K562 (cell line): ENCODE results near the gene PCDH1. TPM values are rescaled to one million over a fixed set of nuclear protein-coding genes. Genes with fewer than 3 reads are reported as not detected.

Source experiments
- ATAC-seq: fragments of 200-7000 bp; cut with Tn5 transposase; 3 replicates; pipeline ENCODE4 v1.9.1; 2020; ENCODE audit warnings: moderate library complexity
- BruUV-seq: library from RNA; stranded (reverse); fragments of 400-500 nt; replicated peaks from 2 replicates; lab custom pipeline; 2021; lab: Mats Ljungman, UMichigan
- CTCF ChIA-PET: fragments of 300-600 bp; formaldehyde crosslinking; extraction: SDS; loops from one replicate; lab custom pipeline; 2021; ENCODE audit warnings: low intra/inter-chr PET ratio; lab: Yijun Ruan, JAX
- POLR2A ChIA-PET: fragments of 300-600, 350-650 bp; sonication (Branson Sonifier 250); formaldehyde crosslinking; extraction: SDS; loops from one replicate; lab custom pipeline; 2021; ENCODE audit warnings: antibody characterized with exemption, inconsistent platforms; lab: Yijun Ruan, JAX
- DNase-seq, 4 experiments: peaks; one replicate each; pipeline versions ENCODE4 v3.0.0 to v3.0.0-alpha.2; 2011 to 2018; ENCODE audit warnings: low spot score in 3 of 4, mixed read lengths in 3 of 4; ENCODE audit errors: extremely low read depth in 1 of 4
- FAIRE-seq: peaks from 2 replicates; lab custom pipeline; 2011; peaks lifted over from hg19 to GRCh38; lab: Jason Lieb, UNC
- H2AFZ ChIP-seq: 2 replicates; pipeline ENCODE4 v1.6.0; 2011; ENCODE audit warnings: low read depth, low read length, control low read depth, inconsistent platforms
- H3K27ac ChIP-seq: fragments of 200-600 bp; 3 replicates; pipeline ENCODE4 v1.8.0; 2011; ENCODE audit warnings: low read depth, mild to moderate bottlenecking, control low read depth, inconsistent platforms, low read length, moderate library complexity, mixed read lengths; ENCODE audit errors: extremely low read depth
- H3K27me3 ChIP-seq, 2 experiments: fragments of 300-600 bp in 1 of 2; 2 replicates in 1 of 2; 3 replicates in 1 of 2; pipeline versions ENCODE4 v1.6.0 to v1.8.0; 2011; ENCODE audit warnings: inconsistent platforms in 2 of 2, low read length in 2 of 2, mild to moderate bottlenecking in 1 of 2, mixed read lengths in 1 of 2, moderate library complexity in 1 of 2; ENCODE audit not compliant: control insufficient read depth in 2 of 2, insufficient read depth in 2 of 2
- H3K36me3 ChIP-seq: fragments of 300-600 bp; 3 replicates; pipeline ENCODE4 v1.8.0; 2011; ENCODE audit warnings: mild to moderate bottlenecking, low read length, inconsistent platforms; ENCODE audit not compliant: control insufficient read depth, insufficient read depth
- H3K4me1 ChIP-seq, 2 experiments: fragments of 200-600 bp in 1 of 2; replicated peaks in 1 of 2; 2 replicates in 1 of 2; 3 replicates in 1 of 2; pipeline versions ENCODE4 v1.5.1 to v1.8.0; 2011; ENCODE audit warnings: inconsistent platforms in 2 of 2, low read length in 2 of 2, mild to moderate bottlenecking in 1 of 2, mixed read lengths in 1 of 2, moderate library complexity in 1 of 2; ENCODE audit not compliant: control insufficient read depth in 2 of 2, insufficient read depth in 2 of 2
- H3K4me2 ChIP-seq: 2 replicates; pipeline ENCODE4 v1.6.1; 2011; ENCODE audit warnings: low read length, control low read depth, inconsistent platforms, mixed read lengths; ENCODE audit not compliant: insufficient read depth
- H3K4me3 ChIP-seq: fragments of 200-600 bp; sonication (generic), shearing (Covaris generic); 2 replicates; pipeline ENCODE4 v1.5.1; 2016; ENCODE audit warnings: control low read depth, inconsistent platforms
- H3K79me2 ChIP-seq: fragments of 200-600 bp; 3 replicates; pipeline ENCODE4 v1.8.0; 2011; ENCODE audit warnings: low read length, inconsistent platforms; ENCODE audit not compliant: control insufficient read depth, insufficient read depth
- H3K9ac ChIP-seq, 2 experiments: 2 replicates each; pipeline versions ENCODE4 v1.6.0 to v1.6.1; 2011; ENCODE audit warnings: low read depth in 2 of 2, low read length in 2 of 2, control low read depth in 1 of 2, inconsistent platforms in 1 of 2, mild to moderate bottlenecking in 1 of 2, mixed read lengths in 1 of 2; ENCODE audit not compliant: insufficient read depth in 1 of 2
- H3K9me1 ChIP-seq: one replicate; pipeline ENCODE4 v1.6.0; 2011; ENCODE audit warnings: inconsistent platforms, mild to moderate bottlenecking, low read length, moderate library complexity; ENCODE audit not compliant: control insufficient read depth, insufficient read depth
- H3K9me3 ChIP-seq: replicated peaks from 2 replicates; pipeline ENCODE4 v1.5.1; 2011; ENCODE audit warnings: low read depth, low read length, inconsistent platforms; ENCODE audit not compliant: control insufficient read depth, insufficient read depth
- H4K20me1 ChIP-seq: replicated peaks from 2 replicates; pipeline ENCODE4 v1.6.1; 2011; ENCODE audit warnings: low read length, inconsistent platforms, mixed read lengths; ENCODE audit not compliant: control insufficient read depth, insufficient read depth
- DIDO1 ChIP-seq: fragments of 450-650 bp; IDR thresholded peaks from 2 replicates; pipeline ENCODE4 v1.6.1; 2016; ENCODE audit warnings: low read depth, missing biosample characterization, missing genetic modification characterization
- GABPB1 ChIP-seq: sonication (generic); formaldehyde crosslinking; IDR thresholded peaks from 2 replicates; pipeline ENCODE4 v1.8.0; 2022; ENCODE audit warnings: mild to moderate bottlenecking, missing genetic modification reagents
- LCOR ChIP-seq: sonication (generic); formaldehyde crosslinking; IDR thresholded peaks from 2 replicates; pipeline ENCODE4 v1.8.0; 2022; ENCODE audit warnings: mild to moderate bottlenecking, missing genetic modification reagents
- MAFK ChIP-seq: IDR thresholded peaks from 2 replicates; pipeline ENCODE4 v1.6.1; 2011; ENCODE audit warnings: low read length, improper control_type of control experiment
- MLLT1 ChIP-seq, 2 experiments: fragments of 450-650 bp; IDR thresholded peaks; 2 replicates each; pipeline ENCODE4 v1.6.1; 2016
- POLR2G ChIP-seq: fragments of 200-400 bp; formaldehyde crosslinking; IDR thresholded peaks from 2 replicates; pipeline ENCODE4 v1.6.1; 2017; ENCODE audit warnings: low read depth, mild to moderate bottlenecking, antibody characterized with exemption, low read length, moderate library complexity
- RBM25 ChIP-seq: fragments of 200-400 bp; formaldehyde crosslinking; IDR thresholded peaks from 2 replicates; pipeline ENCODE4 v1.6.1; 2018; ENCODE audit warnings: low read length, low read depth, moderate library complexity; ENCODE audit not compliant: severe bottlenecking
- ZBTB17 ChIP-seq: fragments of 450-650 bp; formaldehyde crosslinking; IDR thresholded peaks from 2 replicates; pipeline ENCODE4 v1.4.0; 2020; ENCODE audit warnings: mild to moderate bottlenecking
- ZNF23 ChIP-seq: fragments of 250-450 bp; sonication (Bioruptor Pico); IDR thresholded peaks from 2 replicates; pipeline ENCODE4 v1.4.0; 2020; ENCODE audit warnings: mild to moderate bottlenecking
- WGBS: fragments of 100-300 bp; shearing (Covaris generic); methylation state at CpG from one replicate; pipeline ENCODE4 v1.1.6; 2016; ENCODE audit warnings: low coverage, mixed read lengths; ENCODE audit not compliant: insufficient coverage; ENCODE audit errors: missing lambda C conversion rate; 5-methylcytosine and 5-hydroxymethylcytosine counted together
- in situ Hi-C: fragments of 300-500 bp; cut with MboI; formaldehyde crosslinking; loops from 4 replicates; pipeline ENCODE4 v1.15.0; 2018; ENCODE audit warnings: inconsistent platforms, mixed read lengths
- intact Hi-C: fragments of 100-400 bp; cut with micrococcal nuclease; formaldehyde crosslinking; loops from 2 replicates; pipeline ENCODE4 v1.14.2; 2022
- polyA plus RNA-seq, 8 experiments: library from polyadenylated mRNA; depleted of rRNA in 4 of 8; stranded (reverse) in 5 of 8; unstranded in 3 of 8; fragments of >200 nt; fragmentation: Nextera tagmentation in 2 of 8; fragmentation: Illumina TruSeq in 1 of 8; extraction: Ambion mirVana in 2 of 8; extraction: Trizol in 1 of 8; gene quantifications; 2 replicates each; pipeline versions ENCODE4 v1.2.1 to v1.2.3, GENCODE V29; 2011 to 2014; ENCODE audit warnings: inconsistent platforms in 1 of 8, missing spikeins in 1 of 8
- total RNA-seq, 7 experiments: library from RNA; depleted of rRNA in 6 of 7; stranded (reverse); fragments of >200 nt in 6 of 7; fragmentation: Illumina TruSeq in 2 of 7; extraction: Trizol in 2 of 7; gene quantifications; 2 replicates each; pipeline versions ENCODE4 v1.2.1 to v1.2.3, GENCODE V29; 2011 to 2021; ENCODE audit warnings: low replicate concordance in 1 of 7
- TF ChIP-seq, protein P1 (sequence below): fragments of 250-450 bp; sonication (Bioruptor Pico); IDR thresholded peaks from 2 replicates; pipeline ENCODE4 v1.4.0; 2020; ENCODE audit warnings: mild to moderate bottlenecking, moderate library complexity
- TF ChIP-seq, protein P2 (sequence below): fragments of 250-450 bp; sonication (Bioruptor Pico); IDR thresholded peaks from 2 replicates; pipeline ENCODE4 v1.9.0; 2021; ENCODE audit warnings: mild to moderate bottlenecking
- TF ChIP-seq, protein P3 (sequence below): sonication (generic); formaldehyde crosslinking; IDR thresholded peaks from 2 replicates; pipeline ENCODE4 v1.8.1; 2022; ENCODE audit warnings: missing genetic modification reagents
- TF ChIP-seq, protein P4 (sequence below): sonication (generic); formaldehyde crosslinking; IDR thresholded peaks from 2 replicates; pipeline ENCODE4 v1.8.1; 2022; ENCODE audit warnings: missing genetic modification reagents

The PCDH1 gene
- total and polyA plus RNA-seq, 9 of the 15 experiments (the other 6 are each of a cell fraction or from before 2014, with no cell fraction given) = 0.11 to 3.6 (median 1.9) TPM; not detected in 1

GRCh38 chr5:141832131-141832530 is 46.1 kb downstream of the PCDH1 start:
- Histone ChIP-seq H3K9ac (no peak overlapping the region), H3K36me3 (no peaks in the 10 kb centered on the region), H2AFZ (no peak overlapping the region), H3K4me1 (peaks cover 3 to 4% of the 10 kb centered on the region in 2 experiments; a peak in 2 of 5 replicates), H4K20me1 (peaks cover 5% of the 10 kb centered on the region; the same call in 1 of the 2 replicates), H3K4me2 (no peak overlapping the region), H3K9me1 (no peaks in the 10 kb centered on the region), H3K27me3 (peaks cover 14 to 56% of the 10 kb centered on the region in 2 experiments; a peak in 4 of 5 replicates), H3K9me3 (no peaks in the 10 kb centered on the region), H3K27ac (no peak overlapping the region), H3K4me3 (no peak overlapping the region), H3K79me2 (no peaks in the 10 kb centered on the region)
- FAIRE-seq (peak; percentile 32), ATAC-seq (no peak), DNase-seq (no peak)
- CTCF ChIA-PET = no interaction called here
- WGBS = 13% methylated on average over 4 of the region's 4 CpGs
- intact Hi-C loops = no loop called here
- no TSS peak for BruUV-seq
- in situ Hi-C loops = no loop called here
- POLR2A ChIA-PET = interaction anchor here (0.6 to 1.5 kb wide), 5 partner anchors 10 to 128 kb away, joined by 3 to 4 read pairs (median 3); no protein-coding TSS in a partner anchor
- TF ChIP-seq, protein P1, sequence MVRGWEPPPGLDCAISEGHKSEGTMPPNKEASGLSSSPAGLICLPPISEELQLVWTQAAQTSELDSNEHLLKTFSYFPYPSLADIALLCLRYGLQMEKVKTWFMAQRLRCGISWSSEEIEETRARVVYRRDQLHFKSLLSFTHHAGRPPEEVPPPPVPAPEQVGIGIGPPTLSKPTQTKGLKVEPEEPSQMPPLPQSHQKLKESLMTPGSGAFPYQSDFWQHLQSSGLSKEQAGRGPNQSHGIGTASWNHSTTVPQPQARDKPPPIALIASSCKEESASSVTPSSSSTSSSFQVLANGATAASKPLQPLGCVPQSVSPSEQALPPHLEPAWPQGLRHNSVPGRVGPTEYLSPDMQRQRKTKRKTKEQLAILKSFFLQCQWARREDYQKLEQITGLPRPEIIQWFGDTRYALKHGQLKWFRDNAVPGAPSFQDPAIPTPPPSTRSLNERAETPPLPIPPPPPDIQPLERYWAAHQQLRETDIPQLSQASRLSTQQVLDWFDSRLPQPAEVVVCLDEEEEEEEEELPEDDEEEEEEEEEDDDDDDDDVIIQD (CRISPR knock-in tag) = no peak
- TF ChIP-seq, protein P2, sequence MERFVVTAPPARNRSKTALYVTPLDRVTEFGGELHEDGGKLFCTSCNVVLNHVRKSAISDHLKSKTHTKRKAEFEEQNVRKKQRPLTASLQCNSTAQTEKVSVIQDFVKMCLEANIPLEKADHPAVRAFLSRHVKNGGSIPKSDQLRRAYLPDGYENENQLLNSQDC (CRISPR knock-in tag) = no peak
- peak; percentile 96 for TF ChIP-seq ZBTB17
- TF ChIP-seq, protein P3, sequence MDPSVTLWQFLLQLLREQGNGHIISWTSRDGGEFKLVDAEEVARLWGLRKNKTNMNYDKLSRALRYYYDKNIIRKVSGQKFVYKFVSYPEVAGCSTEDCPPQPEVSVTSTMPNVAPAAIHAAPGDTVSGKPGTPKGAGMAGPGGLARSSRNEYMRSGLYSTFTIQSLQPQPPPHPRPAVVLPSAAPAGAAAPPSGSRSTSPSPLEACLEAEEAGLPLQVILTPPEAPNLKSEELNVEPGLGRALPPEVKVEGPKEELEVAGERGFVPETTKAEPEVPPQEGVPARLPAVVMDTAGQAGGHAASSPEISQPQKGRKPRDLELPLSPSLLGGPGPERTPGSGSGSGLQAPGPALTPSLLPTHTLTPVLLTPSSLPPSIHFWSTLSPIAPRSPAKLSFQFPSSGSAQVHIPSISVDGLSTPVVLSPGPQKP (CRISPR knock-in tag) = no peak
- peak; percentile 35 for TF ChIP-seq RBM25
- no peak for TF ChIP-seq GABPB1
- no peak for TF ChIP-seq DIDO1 (tag)
- peak in 1 of 2 experiments; percentile 93; a peak in 2 of 4 replicates for TF ChIP-seq MLLT1 (IDR thresholded peaks at IDR 0.05)
- TF ChIP-seq MAFK = no peak
- no peak for TF ChIP-seq POLR2G
- TF ChIP-seq, protein P4, sequence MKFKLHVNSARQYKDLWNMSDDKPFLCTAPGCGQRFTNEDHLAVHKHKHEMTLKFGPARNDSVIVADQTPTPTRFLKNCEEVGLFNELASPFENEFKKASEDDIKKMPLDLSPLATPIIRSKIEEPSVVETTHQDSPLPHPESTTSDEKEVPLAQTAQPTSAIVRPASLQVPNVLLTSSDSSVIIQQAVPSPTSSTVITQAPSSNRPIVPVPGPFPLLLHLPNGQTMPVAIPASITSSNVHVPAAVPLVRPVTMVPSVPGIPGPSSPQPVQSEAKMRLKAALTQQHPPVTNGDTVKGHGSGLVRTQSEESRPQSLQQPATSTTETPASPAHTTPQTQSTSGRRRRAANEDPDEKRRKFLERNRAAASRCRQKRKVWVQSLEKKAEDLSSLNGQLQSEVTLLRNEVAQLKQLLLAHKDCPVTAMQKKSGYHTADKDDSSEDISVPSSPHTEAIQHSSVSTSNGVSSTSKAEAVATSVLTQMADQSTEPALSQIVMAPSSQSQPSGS (CRISPR knock-in tag) = no peak
- peak; percentile 91 for TF ChIP-seq ZNF23
- TF ChIP-seq LCOR (CRISPR knock-in tag) = no peak
